Ammon's horn (tissue), 1 donor: ENCODE measurements around the gene NINJ2.

Experiments
- DNase-seq: peaks from one replicate; pipeline ENCODE4 v3.0.0-alpha.2; 2016; ENCODE audit warnings: low spot score

The NINJ2 gene

DNA sequence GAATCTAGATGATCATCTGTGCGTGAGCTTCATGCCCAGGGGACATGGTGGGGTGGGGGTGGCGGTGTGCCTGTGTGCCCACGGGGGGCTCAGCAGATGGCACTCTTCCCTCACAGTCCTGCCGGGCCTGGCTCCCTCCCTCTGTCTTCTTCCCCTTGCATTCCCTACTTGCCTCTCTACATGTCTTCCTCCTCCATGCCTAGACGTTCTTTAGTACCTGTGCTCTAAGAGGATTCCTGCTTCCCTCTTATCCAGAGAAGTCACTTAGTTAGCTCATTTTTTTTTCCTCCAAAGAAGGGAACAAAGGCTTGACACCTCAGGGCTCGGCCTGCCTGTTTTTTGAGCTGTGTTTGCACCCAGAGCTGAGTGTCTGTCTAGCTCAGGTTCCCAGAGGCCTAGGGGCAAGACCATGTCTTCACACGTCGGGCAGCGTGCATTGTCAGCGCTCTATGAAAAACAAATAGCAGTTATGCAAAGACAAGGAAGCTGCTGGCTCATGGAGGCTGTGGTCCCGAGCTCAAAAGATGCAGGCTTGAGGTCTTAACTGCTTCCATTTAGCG is 48.8 kb downstream of the NINJ2 start:
- DNase-seq = peak; percentile 82

DNA sequence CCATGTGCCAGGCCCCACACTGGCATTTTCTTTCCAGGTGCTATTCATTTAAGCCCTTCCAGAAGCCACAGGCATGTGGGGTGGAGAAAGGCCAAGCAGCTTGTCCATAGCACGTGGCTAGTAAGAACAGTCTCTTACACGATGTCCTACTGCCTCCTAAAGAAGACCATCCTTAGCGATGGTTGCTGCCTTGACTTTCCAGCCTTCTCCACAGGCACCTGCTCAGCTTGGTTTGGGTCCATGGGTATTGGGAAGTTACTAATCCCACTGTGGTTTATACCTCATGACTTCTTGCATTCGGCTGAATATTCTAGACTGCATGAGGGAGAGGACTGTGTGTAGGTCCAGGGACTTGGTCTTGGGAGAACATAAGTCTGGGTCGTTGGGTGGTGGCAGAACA is 49.2 kb downstream of the NINJ2 start:
- no peak for DNase-seq

DNA sequence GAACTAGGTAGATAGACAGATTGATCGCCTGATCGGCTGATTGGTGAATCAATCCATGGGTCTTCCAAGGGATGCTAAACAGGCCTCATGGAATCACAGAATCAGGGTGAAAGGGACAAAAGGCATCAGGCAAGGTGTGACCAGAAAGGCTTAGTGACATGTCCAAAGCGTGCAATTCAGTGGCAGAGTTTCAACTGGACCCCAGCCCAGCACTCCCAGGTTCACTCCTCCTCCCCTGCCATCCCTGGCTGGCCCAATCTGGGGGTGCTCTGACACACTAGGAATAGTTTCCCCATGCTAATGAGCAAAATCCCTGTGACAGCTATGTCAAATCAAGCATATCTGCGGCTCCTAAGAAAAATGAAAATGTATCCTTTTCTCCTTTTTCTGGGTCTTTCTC is 50.4 kb downstream of the NINJ2 start:
- no peak for DNase-seq

DNA sequence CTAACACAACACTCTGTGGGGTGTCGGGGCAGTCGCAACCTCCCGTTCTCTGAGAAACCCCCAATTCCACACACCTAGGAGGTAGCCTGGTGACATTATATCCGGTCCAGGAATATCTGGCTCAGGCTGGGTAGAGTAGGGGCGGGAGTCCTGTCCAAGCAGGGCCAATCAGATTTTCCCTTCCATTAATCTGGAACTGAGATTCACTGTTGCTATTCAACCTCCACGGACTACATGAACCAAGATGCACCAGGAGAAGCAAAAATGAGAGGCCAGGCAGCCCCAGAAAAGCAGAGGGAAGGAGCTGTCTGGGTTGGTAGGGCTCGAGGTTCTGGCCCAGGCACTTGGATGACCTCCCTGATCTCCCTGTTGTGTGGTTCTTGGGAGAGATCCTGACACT is 51.0 kb downstream of the NINJ2 start:
- DNase-seq = no peak

DNA sequence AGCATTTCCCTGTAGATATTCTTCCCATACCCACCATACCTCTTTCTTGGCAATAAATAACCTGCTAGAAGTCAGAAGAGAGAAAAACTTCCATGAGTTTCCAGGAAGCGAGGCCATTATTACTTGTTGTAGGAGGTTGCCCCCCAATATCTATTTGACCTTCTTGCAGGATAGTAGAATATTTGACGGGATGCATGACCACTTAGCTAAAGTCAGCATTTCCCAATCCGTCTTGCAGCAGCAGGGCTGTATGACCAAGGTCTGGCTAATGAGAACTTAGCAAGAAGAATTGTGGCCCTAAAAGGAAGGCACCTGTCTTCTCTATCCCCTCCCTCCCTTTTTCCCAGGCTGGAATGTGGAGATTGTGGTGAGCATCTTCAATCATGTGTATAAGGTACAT is 51.5 kb downstream of the NINJ2 start:
- DNase-seq = no peak

DNA sequence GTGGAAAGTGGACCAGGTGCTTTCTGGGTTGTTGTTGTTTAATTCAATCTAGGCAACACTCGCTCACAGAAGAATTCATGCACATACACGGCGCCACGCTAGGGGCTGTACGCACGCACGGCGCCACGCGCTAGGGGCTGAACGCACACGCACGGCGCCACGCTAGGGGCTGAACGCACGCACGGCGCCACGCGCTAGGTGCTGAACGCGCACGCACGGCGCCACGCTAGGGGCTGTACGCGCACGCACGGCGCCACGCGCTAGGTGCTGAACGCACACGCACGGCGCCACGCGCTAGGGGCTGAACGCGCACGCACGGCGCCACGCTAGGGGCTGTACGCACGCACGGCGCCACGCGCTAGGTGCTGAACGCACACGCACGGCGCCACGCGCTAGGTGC is 54.3 kb downstream of the NINJ2 start:
- DNase-seq = no peak

DNA sequence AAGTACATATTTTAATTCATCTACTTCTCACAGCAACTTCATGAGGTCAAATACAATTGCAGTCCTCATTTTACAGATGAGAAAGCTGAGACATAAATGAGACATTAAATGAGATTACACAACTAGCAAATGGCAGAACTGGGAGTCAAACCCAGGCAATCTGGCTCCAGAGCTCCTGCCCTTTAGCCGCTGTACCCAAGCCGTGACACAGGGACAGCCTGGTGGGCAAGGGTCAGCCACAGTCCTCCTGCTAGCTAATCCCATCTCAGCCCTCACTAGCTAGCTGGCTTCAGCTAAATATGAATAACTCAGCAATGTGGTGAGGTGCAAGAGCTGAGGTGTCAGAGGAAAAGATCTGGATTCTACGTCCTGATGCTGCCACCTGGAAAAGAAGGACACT is 54.8 kb downstream of the NINJ2 start:
- no peak for DNase-seq

DNA sequence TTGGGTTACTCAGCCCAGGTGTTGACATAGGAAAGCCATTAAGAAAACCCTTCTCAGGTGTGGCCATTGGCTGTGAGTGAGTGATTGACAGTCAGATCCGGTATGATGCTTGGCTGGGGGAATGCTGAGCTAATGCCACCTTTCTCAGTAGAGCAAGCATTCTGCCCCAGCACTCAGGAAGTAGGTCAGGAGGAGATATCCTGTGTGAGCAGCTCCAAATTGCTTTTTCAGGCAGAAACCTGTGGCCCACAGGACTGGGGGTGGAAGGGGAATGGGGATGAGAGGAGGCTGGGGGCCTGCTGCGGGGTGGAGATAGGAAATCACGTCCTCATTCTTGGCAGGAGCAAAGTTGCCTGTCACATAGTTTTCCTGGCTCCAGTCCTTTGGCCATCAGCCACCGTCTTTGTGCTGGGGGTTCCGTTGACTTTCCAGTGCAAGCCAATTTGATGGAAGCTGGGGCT is 55.7 kb downstream of the NINJ2 start:
- DNase-seq = peak; percentile 32

DNA sequence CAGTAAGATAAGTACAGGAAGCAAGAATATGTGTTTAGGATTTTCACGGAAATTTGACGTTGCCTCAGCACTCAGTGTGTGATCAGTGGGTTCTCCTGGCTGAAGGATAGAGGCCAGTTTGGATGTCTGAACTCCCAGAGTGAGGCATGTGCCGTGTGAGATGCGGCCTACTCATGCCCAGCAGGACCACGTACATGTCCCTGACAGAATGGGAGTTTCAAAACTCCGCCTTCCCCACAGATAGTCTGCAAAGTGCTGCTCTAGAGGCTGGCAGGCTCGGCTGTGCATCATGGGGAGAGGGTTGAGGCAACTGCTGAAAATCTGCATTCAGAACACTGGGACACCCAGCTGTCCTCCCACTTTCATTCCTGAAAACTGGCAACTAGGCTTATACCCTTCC is 58.3 kb downstream of the NINJ2 start:
- DNase-seq = no peak

DNA sequence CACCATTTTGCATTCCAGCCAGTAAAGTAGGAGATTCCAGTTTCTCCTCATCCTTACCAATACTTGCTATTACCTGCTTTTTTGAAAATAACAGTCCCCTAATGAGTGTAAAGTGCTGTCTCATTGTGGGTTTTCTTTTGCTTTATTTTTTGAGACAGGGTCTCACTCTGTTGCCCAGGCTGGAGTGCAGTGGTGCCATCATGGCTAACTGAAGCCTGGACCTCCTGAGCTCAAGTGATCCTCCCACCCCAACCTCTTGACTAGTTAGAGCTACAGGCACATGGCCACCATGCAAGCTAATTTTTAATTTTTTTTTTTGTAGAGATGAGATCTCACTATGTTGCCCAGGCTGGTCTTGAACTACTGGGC is 60.6 kb downstream of the NINJ2 start:
- no peak for DNase-seq

DNA sequence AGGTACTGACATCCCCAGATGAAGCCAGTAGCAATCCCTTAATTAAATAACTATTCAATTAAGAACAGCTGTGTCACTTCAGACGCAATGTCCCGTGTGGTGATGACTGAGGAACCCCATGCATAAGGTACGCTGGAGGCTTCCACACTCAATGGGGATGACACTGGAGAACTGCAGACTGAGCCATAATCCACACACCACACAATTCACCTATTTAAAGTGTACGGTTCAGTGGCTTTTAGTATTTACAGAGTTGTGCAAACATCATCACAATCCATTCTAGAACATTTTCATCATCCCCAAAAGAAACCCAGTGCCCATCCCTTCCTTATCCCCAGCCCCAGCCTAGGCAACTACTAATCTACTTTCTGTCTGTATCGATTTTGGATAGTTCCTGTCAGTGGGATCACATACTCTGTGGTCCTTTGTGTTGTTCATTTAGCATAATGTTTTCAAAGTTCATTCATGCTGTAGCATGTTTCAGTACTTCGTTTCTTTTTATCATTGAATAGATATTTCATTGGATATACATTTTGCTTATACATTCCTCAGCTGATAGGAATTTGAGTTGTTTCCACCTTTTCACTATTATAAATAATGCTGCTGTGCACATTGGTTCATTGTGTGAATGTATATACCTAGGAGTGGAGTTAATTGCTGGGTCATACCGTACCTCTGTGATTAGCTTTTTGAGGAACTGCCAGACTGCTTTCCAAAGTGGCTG is 61.1 kb downstream of the NINJ2 start:
- DNase-seq = no peak

DNA sequence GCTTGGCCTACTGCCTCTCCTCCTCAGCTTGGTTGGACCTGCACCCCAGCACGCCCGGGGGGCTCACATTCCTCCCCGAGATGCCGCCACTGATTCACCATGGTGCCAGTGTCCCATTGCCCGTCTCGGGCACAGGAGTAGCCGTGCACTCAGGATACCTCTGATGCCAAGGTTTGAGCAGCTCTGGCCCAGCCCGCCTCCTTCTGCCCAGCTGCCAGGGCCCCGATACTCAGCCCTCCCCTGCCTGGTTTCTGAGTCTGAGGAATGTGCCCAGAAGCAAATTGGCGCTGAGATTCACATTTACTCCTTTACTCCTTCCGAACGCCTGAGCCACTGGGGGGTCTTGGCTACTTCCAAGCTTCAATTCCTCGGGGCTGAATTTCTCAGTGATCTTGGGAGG is 63.5 kb downstream of the NINJ2 start:
- DNase-seq = no peak

DNA sequence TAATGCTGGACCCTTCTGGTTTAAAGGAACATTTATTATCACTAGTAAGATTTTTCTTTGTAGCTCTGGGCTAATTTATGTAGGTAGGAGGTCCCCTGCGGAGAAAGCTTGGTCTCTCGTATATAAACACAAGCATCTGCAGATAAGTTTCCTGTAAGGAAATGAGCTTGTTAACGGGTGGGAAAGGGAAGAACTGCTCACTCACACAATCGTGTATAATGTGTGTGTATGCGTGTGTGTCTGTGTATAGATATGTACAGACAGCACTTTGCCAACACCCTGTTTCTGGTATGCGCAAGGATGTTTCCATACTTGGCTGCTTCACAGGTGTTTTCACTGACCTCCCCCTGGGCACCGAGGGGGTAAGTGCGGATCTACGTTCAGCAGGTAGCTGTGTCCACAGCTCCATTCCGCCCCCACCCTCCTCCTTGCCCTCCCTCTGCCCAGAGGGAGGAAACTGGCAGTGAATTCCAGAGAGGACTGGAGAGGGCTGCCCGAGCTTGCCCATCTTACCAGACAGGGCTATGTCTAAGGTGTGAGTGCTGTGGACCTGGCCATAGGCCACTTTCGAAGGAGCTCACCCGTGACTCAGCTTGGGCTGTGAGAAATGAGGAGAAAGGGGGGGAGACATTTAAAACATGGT is 65.2 kb downstream of the NINJ2 start:
- DNase-seq = no peak

DNA sequence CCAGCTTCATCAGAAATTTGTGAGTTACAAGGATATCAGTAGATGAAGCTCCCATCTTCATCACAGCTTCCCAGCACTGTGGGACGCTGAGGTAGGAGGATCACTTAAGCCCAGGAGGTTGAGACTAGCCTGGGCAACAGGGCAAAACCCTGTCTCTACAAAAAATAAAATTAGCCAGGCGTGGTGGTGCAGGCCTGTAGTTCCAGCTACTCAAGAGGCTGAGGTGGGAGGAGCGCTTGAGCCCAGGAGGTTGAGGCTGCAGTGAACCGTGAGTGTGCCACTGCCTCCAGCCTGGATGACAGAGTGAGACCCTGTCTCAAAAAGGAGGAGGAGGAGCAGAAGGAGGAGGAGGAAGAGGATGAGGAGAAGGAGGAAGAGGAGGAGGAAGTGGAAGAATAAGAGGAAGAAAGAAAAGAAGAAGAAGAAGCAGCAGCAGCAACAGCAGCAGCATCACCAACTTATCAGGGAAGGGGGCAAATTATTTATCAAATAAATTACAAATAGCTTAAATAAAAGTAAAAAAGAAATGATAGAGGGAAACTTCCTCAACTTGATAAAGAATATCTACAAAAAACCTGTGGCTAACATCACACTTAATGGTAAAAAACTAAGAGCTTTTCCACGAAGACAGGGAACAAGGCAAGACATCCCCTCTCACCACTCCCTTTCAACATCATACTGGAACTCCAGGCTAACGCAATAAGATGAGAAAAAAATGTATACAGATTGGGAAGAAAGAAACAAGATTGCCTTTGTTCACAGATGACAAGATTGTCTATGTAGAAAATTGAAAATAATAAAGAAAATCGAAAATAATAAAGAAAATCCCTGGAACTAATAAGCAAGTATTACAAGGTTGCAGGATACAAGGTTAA is 69.6 kb downstream of the NINJ2 start:
- no peak for DNase-seq

DNA sequence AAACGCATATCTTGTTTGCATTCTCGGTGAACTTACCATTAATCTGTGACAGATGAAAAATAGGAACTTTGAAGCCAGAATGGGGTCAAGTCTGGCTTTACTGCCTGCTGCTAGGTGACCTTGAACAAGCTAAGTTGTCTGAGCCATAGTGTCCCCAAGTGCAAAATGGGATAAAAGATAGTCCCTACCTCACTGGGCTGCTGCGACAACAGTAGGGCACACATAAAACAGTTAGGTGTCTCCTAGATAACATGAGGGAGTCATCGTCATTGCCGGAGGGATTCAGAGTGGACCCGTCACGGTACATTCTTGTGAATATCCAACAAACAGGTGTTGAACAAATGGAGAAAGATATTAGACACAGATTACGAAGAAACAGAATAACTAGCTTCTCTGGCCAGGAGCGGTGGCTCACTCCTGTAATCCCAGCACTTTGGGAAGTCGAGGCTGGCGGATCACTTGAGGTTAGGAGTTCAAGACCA is 71.2 kb downstream of the NINJ2 start:
- no peak for DNase-seq

DNA sequence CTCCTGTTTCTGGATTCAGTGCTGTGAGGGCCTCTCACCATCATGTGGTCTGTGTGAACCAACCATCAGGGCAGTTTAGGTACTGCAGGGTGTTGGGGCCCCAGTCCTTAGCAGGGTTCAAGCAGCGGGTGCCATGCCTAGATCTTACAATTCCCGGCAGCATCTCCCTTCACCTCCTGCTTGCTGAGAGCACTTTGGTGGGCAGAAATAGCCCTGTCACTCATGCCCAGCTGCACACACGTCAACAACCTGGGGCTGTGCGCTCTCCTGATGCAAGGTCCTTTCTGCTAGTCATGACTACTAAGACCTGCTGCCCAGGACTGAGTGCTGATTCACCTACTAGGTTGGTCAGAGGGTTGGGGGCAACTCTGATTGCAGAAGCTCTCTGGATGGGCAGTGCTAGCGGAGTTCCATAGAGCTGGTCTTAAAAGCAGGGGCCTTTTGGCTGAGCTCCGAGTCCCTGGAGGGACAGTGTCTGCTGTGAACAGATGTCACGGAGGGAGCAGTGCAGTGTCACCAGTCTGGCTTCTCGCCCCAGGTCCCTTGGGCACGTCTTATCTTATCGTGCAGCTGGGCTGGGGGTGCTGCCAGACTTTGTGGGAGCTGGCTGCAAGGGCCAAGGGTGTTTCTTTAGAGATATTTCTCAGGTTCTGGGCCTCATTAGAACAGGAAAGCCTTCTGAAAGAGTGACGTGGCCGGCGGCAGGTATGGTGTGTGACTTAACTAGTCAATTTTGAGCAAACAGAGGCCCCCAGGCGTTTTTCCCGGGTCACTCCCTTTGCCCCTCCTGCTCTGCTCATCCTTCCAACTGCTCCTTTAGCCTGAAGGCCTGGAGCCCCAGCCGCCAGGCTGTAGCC is 71.8 kb downstream of the NINJ2 start:
- DNase-seq = no peak

DNA sequence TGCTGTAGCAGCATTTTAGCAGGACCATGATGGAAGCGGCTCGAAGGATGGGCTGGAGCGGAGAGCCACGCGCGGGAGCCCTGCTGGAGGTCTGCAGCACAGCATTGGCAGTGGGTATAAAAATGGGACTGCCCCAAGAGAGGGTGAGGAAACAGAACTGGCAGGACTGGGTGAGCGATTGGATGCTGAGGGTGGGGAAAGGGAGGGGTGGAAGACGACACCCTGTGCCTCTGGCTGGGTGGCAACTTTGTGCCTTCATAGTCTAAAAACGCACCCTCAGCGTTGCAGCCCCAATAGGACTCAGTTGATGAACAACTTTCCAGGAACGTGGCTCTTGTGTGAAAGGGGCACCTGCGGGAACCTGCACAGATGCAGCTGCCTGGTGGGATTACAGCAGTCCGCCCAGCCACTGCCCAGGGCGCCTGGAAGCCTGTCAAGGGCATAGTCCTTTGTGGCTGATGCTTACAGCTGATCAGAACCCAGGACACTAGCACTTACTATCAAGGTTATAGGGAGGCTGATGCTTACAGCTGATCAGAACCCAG is 73.0 kb downstream of the NINJ2 start:
- DNase-seq = no peak

DNA sequence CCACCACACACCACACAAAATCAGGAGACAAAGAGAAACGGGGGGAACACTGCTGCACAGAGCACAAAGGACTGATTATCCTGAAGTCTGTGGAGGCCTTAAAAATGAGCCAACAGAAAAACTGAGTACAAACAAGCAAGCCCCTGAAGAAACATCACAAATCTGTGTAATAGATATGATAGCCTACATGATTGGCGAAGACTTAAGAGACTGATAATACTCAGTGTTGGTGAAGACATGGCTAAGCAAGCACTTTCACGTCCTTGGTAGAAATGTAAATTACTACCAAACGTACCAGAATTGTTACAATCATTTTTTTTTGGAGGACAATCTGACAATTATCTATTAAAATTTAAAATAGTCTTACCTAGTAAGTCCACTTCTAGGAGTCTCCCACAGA is 74.6 kb downstream of the NINJ2 start:
- no peak for DNase-seq

DNA sequence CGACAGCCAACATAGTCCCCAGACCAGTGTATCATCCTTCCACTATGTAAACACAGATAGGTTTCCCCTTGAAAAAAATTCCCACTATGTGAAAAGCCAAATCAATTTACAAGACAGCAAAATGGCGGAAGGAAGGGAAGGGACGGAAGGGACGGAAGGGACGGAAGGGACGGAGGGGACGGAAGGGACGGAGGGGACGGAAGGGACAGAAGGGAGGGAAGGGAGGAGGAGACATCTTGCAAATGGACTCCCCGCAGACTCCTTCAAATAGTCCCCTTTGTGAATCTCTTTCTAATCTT is 75.3 kb downstream of the NINJ2 start:
- no peak for DNase-seq

DNA sequence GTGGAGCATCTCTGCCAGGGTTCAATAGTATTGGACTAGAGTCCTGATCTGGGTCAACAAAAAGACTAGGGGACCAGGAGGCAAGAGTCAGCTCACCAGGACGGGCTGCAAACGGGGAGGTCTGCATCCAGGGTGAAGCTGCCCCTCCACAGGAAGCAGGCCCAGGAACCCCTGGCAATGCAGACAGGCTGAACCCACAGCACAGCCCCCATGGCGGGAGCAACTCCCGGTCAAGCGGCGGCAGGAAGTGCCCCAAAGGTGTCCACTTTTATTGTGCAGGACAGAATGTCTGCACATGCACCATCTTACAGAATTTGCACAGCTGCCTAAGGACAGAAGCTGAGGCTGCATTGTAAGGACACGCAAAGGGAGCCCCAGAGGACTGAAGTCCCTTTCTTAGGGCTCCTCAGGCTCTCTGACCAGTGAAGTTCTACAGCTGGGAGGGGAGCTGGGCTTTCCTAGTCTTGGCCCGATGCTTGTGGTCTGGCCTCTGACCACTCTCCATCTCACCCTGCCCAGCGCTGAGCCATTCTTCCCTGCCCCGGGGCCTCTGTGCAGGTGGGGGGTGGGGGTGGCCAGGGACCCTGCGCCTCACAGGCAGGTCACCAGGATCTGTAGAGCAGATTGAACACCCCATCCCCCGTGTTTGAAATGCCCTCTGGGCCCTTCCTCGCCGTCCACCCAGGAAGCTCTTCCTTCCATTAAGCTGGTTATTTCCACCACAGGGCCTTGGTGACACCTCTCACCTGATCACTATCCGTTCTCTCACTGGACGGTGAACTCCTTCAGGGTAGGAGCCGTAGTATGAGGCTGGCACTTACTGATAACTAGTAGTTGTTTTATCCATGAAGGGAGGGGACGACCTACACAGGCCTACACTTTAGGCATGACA is 75.9 kb downstream of the NINJ2 start:
- DNase-seq = no peak
